ENCODE data around the gene KCTD17. TPM values are rescaled to one million over a fixed set of nuclear protein-coding genes. Genes with fewer than 3 reads are reported as not detected.

The KCTD17 gene
- total RNA-seq, 2 experiments from 2014 or later: 30.3 to 30.6 TPM

DNA sequence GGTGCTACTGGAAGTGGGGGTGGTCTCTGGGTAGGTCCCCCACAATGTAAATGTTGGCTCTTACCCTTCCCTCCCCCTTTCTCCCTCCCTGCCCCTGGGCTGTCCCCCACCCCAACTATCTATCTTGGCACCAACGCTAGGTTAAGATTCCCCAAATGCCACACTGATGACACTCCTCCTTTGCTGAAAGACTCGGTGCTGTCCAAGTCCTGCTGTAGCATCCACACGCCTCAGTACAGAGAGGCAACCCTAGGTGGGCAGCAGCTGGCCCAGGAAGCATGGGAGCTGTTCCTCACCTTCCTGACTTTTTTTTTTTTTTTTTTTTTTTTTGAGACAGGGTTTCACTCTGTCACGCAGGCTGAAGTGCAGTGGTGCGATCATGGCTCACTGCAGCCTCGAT, 3.4 kb upstream of the KCTD17 start:
- Mint-ChIP-seq H3K4me3 (no peak overlapping the region), H3K27ac (no peak overlapping the region), H3K36me3 (ENCODE audit: low read depth) (no peaks in the 10 kb centered on the region), H3K27me3 (no peaks in the 10 kb centered on the region), H3K4me1 (ENCODE audit: low read depth) (peaks cover 24% of the 10 kb centered on the region), H3K9me3 (no peaks in the 10 kb centered on the region)
- ATAC-seq: no peak
- DNase-seq: no peak
- intact Hi-C loops (cut with micrococcal nuclease): no loop called here
- POLR2A ChIA-PET: no interaction called here
- TF ChIP-seq, protein P1, sequence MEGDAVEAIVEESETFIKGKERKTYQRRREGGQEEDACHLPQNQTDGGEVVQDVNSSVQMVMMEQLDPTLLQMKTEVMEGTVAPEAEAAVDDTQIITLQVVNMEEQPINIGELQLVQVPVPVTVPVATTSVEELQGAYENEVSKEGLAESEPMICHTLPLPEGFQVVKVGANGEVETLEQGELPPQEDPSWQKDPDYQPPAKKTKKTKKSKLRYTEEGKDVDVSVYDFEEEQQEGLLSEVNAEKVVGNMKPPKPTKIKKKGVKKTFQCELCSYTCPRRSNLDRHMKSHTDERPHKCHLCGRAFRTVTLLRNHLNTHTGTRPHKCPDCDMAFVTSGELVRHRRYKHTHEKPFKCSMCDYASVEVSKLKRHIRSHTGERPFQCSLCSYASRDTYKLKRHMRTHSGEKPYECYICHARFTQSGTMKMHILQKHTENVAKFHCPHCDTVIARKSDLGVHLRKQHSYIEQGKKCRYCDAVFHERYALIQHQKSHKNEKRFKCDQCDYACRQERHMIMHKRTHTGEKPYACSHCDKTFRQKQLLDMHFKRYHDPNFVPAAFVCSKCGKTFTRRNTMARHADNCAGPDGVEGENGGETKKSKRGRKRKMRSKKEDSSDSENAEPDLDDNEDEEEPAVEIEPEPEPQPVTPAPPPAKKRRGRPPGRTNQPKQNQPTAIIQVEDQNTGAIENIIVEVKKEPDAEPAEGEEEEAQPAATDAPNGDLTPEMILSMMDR (IDR thresholded peaks at IDR 0.05): no peak
- CTCF ChIA-PET: interaction anchor here (1.0 kb wide), 1 partner anchor 71 kb away, joined by 3 read pairs; no protein-coding TSS in a partner anchor

DNA sequence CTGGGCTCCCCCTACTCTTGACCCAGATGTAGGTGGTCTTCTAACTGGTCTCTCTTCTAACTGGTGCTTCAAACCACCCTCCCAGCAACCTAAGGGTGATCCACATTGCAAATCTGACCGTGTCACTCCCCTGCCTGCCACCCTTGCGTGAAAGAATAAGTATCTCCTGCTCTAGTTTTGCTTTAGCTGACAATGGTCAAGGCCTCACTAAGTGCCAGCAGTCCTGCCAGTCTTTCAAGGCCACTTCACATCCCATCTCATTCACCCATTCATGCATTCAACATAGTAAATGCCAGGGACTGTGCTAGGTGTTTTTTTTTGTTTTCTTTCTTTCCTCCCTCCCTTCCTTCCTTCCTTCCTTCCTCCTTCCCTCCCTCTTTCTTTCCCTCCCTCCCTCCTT, 2.3 kb upstream of the KCTD17 start:
- intact Hi-C loops (cut with micrococcal nuclease): no loop called here
- CTCF ChIA-PET: interaction anchor here (0.7 to 3.8 kb wide), 2 partner anchors 22 to 151 kb away, joined by 4 to 18 read pairs; no protein-coding TSS in a partner anchor
- Mint-ChIP-seq H3K27ac (no peak overlapping the region), H3K4me3 (no peak overlapping the region), H3K9me3 (no peaks in the 10 kb centered on the region), H3K4me1 (ENCODE audit: low read depth) (peaks cover 26% of the 10 kb centered on the region), H3K36me3 (ENCODE audit: low read depth) (no peaks in the 10 kb centered on the region), H3K27me3 (no peaks in the 10 kb centered on the region)
- ATAC-seq (no peak), DNase-seq (no peak)
- TF ChIP-seq, protein P1 (IDR thresholded peaks at IDR 0.05): no peak
- POLR2A ChIA-PET: no interaction called here

DNA sequence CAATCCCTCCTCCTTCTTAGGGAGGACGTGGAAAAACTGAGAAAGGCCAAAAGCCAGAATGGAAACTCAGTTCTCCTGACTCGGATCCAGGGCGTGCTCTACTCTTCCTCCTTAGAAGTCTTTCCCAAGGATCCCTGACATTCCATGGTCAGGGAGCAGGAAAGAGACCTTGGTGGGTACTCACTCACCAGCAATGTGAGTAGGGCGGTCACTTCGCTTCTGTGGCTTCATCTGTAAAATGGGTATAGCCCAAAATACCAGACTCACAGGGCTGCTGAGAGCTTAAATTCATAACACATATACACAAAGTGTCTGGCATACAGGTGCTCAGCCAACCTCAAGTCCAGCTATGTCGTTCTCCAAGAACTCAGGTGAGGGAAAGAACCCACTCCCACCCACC, 629 bp upstream of the KCTD17 start:
- Mint-ChIP-seq H3K36me3 (ENCODE audit: low read depth) (no peaks in the 10 kb centered on the region), H3K9me3 (no peaks in the 10 kb centered on the region), H3K4me1 (ENCODE audit: low read depth) (peaks cover 17% of the 10 kb centered on the region), H3K27ac (no peak overlapping the region), H3K4me3 (peak overlapping the region; percentile 79), H3K27me3 (no peaks in the 10 kb centered on the region)
- ChIA-PET CTCF (interaction anchor here (1.0 to 3.8 kb wide), 3 partner anchors 10 to 149 kb away, joined by 3 to 18 read pairs (median 4); no protein-coding TSS in a partner anchor), POLR2A (interaction anchor here (0.8 kb wide), 1 partner anchor 13 kb away, joined by 3 read pairs; no protein-coding TSS in a partner anchor)
- intact Hi-C loops (cut with micrococcal nuclease): no loop called here
- TF ChIP-seq, protein P1 (IDR thresholded peaks at IDR 0.05): no peak
- ATAC-seq: no peak
- DNase-seq: no peak

DNA sequence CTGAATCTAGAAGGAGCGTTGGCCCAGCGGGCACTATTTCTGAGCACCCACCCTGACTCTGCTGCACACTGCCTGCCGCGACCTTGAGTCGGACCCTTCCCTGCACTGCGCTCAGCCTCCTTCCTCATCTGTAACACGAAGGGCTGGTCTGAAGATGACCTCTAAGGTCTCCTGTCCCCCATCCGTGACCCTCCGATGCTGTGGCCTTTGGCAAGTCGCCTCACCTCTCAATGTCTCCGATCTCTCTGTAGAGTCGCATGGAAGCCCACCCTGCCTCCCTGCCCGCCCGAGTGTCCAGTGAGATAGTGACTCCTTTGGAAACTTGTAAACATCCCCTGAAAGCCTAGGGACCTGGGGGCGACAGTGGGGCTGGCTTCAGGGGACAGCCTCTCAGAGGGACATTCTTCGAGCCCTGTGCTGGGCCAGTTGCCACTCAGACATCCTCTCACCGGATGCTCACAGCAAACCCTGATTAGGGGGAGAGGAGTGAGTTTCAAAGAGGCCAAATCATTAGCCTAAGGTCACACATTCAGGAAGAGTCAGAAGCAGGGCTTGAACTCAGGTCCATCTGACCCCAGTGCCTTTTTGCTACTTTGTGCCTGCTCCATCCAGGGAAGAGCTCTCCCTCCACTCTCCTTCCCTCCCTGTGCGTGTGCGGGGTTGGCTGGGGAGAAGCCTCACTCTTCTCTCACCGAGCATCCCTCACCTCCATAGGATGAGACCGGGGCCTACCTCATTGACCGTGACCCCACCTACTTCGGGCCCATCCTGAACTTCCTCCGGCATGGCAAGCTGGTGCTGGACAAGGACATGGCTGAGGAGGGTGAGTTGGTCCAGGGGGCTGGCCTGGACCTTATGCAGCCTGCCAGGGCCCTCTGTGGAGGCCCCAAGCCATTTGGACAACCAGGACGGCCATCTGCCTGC, 1.1 kb downstream of the KCTD17 start:
- Mint-ChIP-seq H3K27ac (peak overlapping the region; percentile 31), H3K27me3 (no peaks in the 10 kb centered on the region), H3K9me3 (no peaks in the 10 kb centered on the region), H3K36me3 (ENCODE audit: low read depth) (peaks cover 5% of the 10 kb centered on the region), H3K4me3 (peak overlapping the region; percentile 79), H3K4me1 (ENCODE audit: low read depth) (peaks cover 14% of the 10 kb centered on the region)
- ATAC-seq (no peak), DNase-seq (no peak)
- intact Hi-C loops (cut with micrococcal nuclease): no loop called here
- CTCF ChIA-PET: interaction anchor here (1.1 to 3.8 kb wide), 3 partner anchors 7 to 147 kb away, joined by 3 to 18 read pairs (median 3); no protein-coding TSS in a partner anchor
- POLR2A ChIA-PET: interaction anchor here (0.8 to 1.6 kb wide), 10 partner anchors 8 to 125 kb away, joined by 3 to 7 read pairs (median 3); partner anchors contain the start of gene IL2RB
- TF ChIP-seq, protein P1 (IDR thresholded peaks at IDR 0.05): no peak
